HepG2 (cell line): Measurements from ENCODE around the gene ARHGDIA.

Experiments used
- CBX2 ChIP-seq, 2 experiments: fragments of 200-600 bp in 1 of 2; sonication (generic); formaldehyde crosslinking in 1 of 2; IDR thresholded peaks; 2 replicates each; pipeline versions ENCODE4 v1.7.0 to v1.8.1; 2018 to 2022; ENCODE audit warnings: low read depth in 2 of 2, low read length in 1 of 2, mild to moderate bottlenecking in 1 of 2, missing genetic modification reagents in 1 of 2
- CTCF ChIP-seq: sonication (generic); formaldehyde crosslinking; IDR thresholded peaks from 2 replicates; pipeline ENCODE4 v1.5.0; 2020; ENCODE audit warnings: mild to moderate bottlenecking, missing genetic modification reagents, moderate library complexity
- ELF4 ChIP-seq: sonication (generic); formaldehyde crosslinking; IDR thresholded peaks from 2 replicates; pipeline ENCODE4 v1.5.0; 2020; ENCODE audit warnings: missing genetic modification reagents, mild to moderate bottlenecking, moderate library complexity, borderline replicate concordance
- HDAC2 ChIP-seq: sonication (generic); formaldehyde crosslinking; IDR thresholded peaks from 2 replicates; pipeline ENCODE4 v1.4.0; 2020; ENCODE audit warnings: missing genetic modification reagents
- HOXA3 ChIP-seq: sonication (generic); formaldehyde crosslinking; IDR thresholded peaks from 2 replicates; pipeline ENCODE4 v1.5.0; 2020; ENCODE audit warnings: missing genetic modification reagents
- KAT7 ChIP-seq: IDR thresholded peaks from 2 replicates; pipeline ENCODE4 v1.6.1; 2018; ENCODE audit warnings: borderline replicate concordance, missing compliant biosample characterization
- KLF9 ChIP-seq: IDR thresholded peaks from 2 replicates; pipeline ENCODE4 v1.6.1; 2016; ENCODE audit warnings: low read depth
- POLR2A ChIP-seq, 2 experiments: IDR thresholded peaks; 2 replicates each; pipeline ENCODE4 v1.6.1; 2011; ENCODE audit warnings: low read depth in 2 of 2, low read length in 2 of 2, mild to moderate bottlenecking in 1 of 2, moderate library complexity in 1 of 2; ENCODE audit not compliant: insufficient read depth in 1 of 2
- ZNF256 ChIP-seq: sonication (generic); formaldehyde crosslinking; conservative IDR thresholded peaks from 2 replicates; pipeline ENCODE4 v1.4.0; 2020; ENCODE audit warnings: missing genetic modification reagents
- ZNF550 ChIP-seq: sonication (generic); formaldehyde crosslinking; IDR thresholded peaks from 2 replicates; pipeline ENCODE4 v1.4.0; 2020; ENCODE audit warnings: mild to moderate bottlenecking, missing genetic modification reagents, borderline replicate concordance
- ZNF639 ChIP-seq: conservative IDR thresholded peaks from 2 replicates; pipeline ENCODE4 v1.6.1; 2018; ENCODE audit warnings: missing genetic modification reagents
- TF ChIP-seq, protein P1 (sequence below): IDR thresholded peaks from 2 replicates; pipeline ENCODE4 v1.6.1; 2016; ENCODE audit warnings: low read depth, borderline replicate concordance

GRCh38 chr17:81884968-81885367 is 13.8 kb upstream of the ARHGDIA start:
- TF ChIP-seq HDAC2 (no peak), ZNF256 (no peak), HOXA3 (no peak), POLR2A (IDR thresholded peaks at IDR 0.05; ENCODE audit: insufficient read depth in 1 of 2, low read depth in 2 of 2, low read length in 2 of 2) (no peak), ELF4 (CRISPR knock-in tag) (no peak), ZNF639 (CRISPR knock-in tag) (no peak), CBX2 (IDR thresholded peaks at IDR 0.05; ENCODE audit: low read depth, low read length) (no peak), CBX2 (CRISPR knock-in tag; IDR thresholded peaks at IDR 0.05; ENCODE audit: low read depth) (no peak), CTCF (CRISPR knock-in tag) (no peak), ZNF550 (CRISPR knock-in tag) (no peak), KAT7 (CRISPR knock-in tag) (no peak), KLF9 (CRISPR knock-in tag) (no peak)
- TF ChIP-seq, protein P1, sequence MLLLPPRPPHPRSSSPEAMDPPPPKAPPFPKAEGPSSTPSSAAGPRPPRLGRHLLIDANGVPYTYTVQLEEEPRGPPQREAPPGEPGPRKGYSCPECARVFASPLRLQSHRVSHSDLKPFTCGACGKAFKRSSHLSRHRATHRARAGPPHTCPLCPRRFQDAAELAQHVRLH (CRISPR knock-in tag): no peak
